ENCODE results near the gene SP110. TPM values are rescaled to one million over a fixed set of nuclear protein-coding genes. Genes with fewer than 3 reads are reported as not detected.

Gene SP110
- total and polyA plus RNA-seq, 5 donors from 2014 or later: 74.5 to 131 (median 87.9) TPM

DNA sequence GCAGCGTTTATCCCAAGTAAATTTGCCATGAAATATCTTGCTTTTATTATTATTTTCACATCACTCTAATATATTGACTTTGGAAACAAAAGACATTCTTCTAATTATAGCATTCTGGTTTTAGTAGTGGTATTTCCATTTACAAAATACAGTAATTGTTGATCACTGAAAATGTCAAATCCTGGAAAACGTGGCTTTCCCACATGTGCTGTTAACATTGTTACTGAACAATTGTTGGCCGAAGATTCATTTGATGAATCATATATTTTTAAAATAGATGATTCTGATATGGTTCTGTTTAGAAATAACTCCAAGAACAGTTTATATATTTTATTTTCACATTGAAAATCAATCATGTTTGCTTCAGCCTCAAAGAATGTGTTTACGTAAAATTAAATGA lies 38.7 kb upstream of the SP110 start:
- Mint-ChIP-seq H3K27ac (no peak overlapping the region), H3K4me1 (peaks cover 13 to 47% (median 35%) of the 10 kb centered on the region in 4 donors), H3K9me3 (peaks cover 0 to 6% (median 0%) of the 10 kb centered on the region in 7 donors), H3K4me3 (no peak overlapping the region), H3K27me3 (no peaks in the 10 kb centered on the region), H3K36me3 (peaks cover 37% of the 10 kb centered on the region)
- DNase-seq (no peak), ATAC-seq (ENCODE audit: low read depth in 2 of 2) (no peak)
- no peaks in the 10 kb centered on the region for H3K27me3 ChIP-seq (ENCODE audit: control insufficient read depth, insufficient read depth, low read length)
- H3K27ac ChIP-seq (ENCODE audit: insufficient read depth, low read length, poor library complexity, severe bottlenecking): no peak overlapping the region
- H3K9me3 ChIP-seq (ENCODE audit: control insufficient read depth in 2 of 2, low read length in 2 of 2): no peaks in the 10 kb centered on the region
- peaks cover 35% of the 10 kb centered on the region for H3K4me1 ChIP-seq (ENCODE audit: control insufficient read depth, insufficient read depth, low read length, poor library complexity, severe bottlenecking)
- peaks cover 7% of the 10 kb centered on the region for H3K36me3 ChIP-seq (ENCODE audit: control insufficient read depth, insufficient read depth, low read length)
- H3K4me3 ChIP-seq (ENCODE audit: low read depth, low read length): no peak overlapping the region

DNA sequence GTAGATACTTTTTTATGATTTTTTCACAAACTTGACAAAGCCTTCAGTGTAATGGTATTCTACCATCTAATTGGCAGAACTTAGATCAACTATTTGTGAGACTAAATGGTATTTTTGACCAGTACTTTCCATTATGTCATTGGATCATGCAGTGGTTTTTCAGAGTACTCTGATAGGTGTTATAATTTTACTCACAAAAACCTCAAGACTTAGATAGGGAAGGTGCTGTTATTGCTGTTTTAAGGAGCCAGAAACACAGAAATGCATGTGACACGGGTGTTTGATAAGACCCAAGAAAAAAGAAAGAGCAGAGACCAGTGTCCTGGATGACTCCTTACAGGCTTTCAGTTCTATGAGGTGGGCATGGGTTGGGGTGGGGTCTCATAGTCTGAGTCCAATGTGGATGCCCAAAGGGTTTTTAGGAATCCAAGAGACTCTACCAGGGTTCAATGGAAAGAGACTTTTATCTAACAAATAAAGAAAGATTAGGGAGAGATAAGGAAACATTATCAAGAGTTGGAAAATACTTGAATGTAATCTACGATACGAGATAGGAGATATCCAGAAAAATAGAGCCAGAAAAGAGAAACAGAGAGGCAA lies 37.0 kb upstream of the SP110 start:
- Histone ChIP-seq H3K27ac (ENCODE audit: insufficient read depth, low read length, poor library complexity, severe bottlenecking) (no peak overlapping the region), H3K36me3 (ENCODE audit: control insufficient read depth, insufficient read depth, low read length) (peaks cover 9% of the 10 kb centered on the region), H3K4me1 (ENCODE audit: control insufficient read depth, insufficient read depth, low read length, poor library complexity, severe bottlenecking) (peaks cover 26% of the 10 kb centered on the region), H3K9me3 (ENCODE audit: control insufficient read depth in 2 of 2, low read length in 2 of 2) (no peaks in the 10 kb centered on the region), H3K27me3 (ENCODE audit: control insufficient read depth, insufficient read depth, low read length) (no peaks in the 10 kb centered on the region), H3K4me3 (ENCODE audit: low read depth, low read length) (no peak overlapping the region)
- peak overlapping the region in 2 of 3 donors; percentile 7 to 8 for H3K27ac Mint-ChIP-seq
- no peaks in the 10 kb centered on the region for H3K27me3 Mint-ChIP-seq
- H3K4me1 Mint-ChIP-seq: peaks cover 5 to 31% (median 22%) of the 10 kb centered on the region in 4 donors
- peak overlapping the region in 1 of 4 donors; percentile 49 for H3K4me3 Mint-ChIP-seq
- peaks cover 32% of the 10 kb centered on the region for H3K36me3 Mint-ChIP-seq
- ATAC-seq (ENCODE audit: low read depth in 2 of 2) (no peak), DNase-seq (no peak)
- peaks cover 0 to 6% (median 0%) of the 10 kb centered on the region in 7 donors for H3K9me3 Mint-ChIP-seq

DNA sequence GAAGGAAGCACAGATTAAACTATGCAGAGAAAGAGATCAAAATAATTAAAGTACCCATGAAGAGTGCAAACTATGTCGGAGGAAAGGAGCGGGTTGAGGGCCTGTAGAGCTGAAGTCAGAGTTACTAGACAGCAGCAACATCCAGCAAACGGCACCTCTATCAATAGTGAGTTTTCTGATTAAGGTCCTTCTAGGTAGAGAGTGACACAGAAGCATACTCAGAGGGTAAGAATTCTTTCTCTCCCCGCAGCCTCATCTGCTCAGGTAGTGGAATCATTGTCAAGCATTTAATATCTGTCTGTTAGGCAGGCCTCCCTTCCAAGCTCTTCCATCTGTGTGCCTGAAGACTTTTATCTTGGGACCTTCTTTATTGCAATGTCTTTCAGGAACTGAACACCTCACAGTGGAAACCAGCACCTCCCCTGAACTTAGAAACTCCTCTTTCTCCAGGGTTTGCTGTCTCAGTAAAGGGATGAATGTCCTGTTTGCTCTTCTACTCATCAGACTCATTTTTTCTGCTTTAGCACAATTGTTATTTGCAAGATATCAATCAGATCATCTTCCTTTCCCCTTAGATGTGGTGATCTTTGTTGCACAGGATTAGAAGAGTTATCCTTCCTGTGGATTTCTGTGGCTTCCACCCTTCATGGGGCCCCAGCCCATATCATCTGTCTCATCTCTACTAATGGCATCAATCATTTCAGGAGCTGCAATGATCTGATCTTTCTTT lies 34.5 kb upstream of the SP110 start:
- ATAC-seq (ENCODE audit: low read depth in 2 of 2) (peak; percentile 43 to 56), DNase-seq (peak in 2 of 3 donors; percentile 33 to 54)

DNA sequence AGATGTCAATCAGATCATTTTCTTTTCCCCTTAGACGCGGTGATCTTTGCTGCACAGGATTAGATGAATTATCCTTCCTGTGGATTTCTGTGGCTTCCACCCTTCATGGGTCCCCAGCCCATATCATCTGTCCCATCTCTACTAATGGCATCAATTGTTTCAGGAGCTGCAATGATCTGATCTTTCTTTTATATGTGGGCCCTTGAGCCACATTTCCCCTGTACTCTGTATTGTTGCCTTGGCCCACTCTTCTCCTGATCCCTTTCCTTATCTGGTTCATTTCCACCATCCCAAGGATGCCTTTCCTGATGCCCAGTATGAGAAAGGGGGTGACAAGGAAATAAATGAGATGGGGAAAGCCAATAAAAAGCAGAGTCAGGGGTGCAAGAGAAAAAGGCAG lies 30.4 kb upstream of the SP110 start:
- H3K27ac ChIP-seq (ENCODE audit: insufficient read depth, low read length, poor library complexity, severe bottlenecking): no peak overlapping the region
- H3K4me1 ChIP-seq (ENCODE audit: control insufficient read depth, insufficient read depth, low read length, poor library complexity, severe bottlenecking): peaks cover 15% of the 10 kb centered on the region
- H3K9me3 ChIP-seq (ENCODE audit: control insufficient read depth in 2 of 2, low read length in 2 of 2): no peaks in the 10 kb centered on the region
- Mint-ChIP-seq H3K9me3 (no peaks in the 10 kb centered on the region), H3K4me1 (no peaks in the 10 kb centered on the region), H3K27ac (no peak overlapping the region), H3K4me3 (no peak overlapping the region), H3K36me3 (peaks cover 5% of the 10 kb centered on the region), H3K27me3 (no peaks in the 10 kb centered on the region)
- ATAC-seq (ENCODE audit: low read depth in 2 of 2) (no peak), DNase-seq (no peak)
- H3K4me3 ChIP-seq (ENCODE audit: low read depth, low read length): no peak overlapping the region
- H3K27me3 ChIP-seq (ENCODE audit: control insufficient read depth, insufficient read depth, low read length): no peaks in the 10 kb centered on the region
- H3K36me3 ChIP-seq (ENCODE audit: control insufficient read depth, insufficient read depth, low read length): peaks cover 51% of the 10 kb centered on the region

More for the DNA sequence above, 34.5 kb upstream of the SP110 start:
- Mint-ChIP-seq H3K27ac (no peak overlapping the region), H3K4me1 (peaks cover 4 to 10% (median 6%) of the 10 kb centered on the region in 4 donors), H3K4me3 (no peak overlapping the region), H3K9me3 (no peaks in the 10 kb centered on the region), H3K27me3 (no peaks in the 10 kb centered on the region), H3K36me3 (peaks cover 19% of the 10 kb centered on the region)
- Histone ChIP-seq H3K4me3 (ENCODE audit: low read depth, low read length) (peak overlapping the region; percentile 55), H3K9me3 (ENCODE audit: control insufficient read depth in 2 of 2, low read length in 2 of 2) (no peaks in the 10 kb centered on the region), H3K27ac (ENCODE audit: insufficient read depth, low read length, poor library complexity, severe bottlenecking) (peak overlapping the region; percentile 17), H3K36me3 (ENCODE audit: control insufficient read depth, insufficient read depth, low read length) (peaks cover 23% of the 10 kb centered on the region), H3K4me1 (ENCODE audit: control insufficient read depth, insufficient read depth, low read length, poor library complexity, severe bottlenecking) (peaks cover 17% of the 10 kb centered on the region), H3K27me3 (ENCODE audit: control insufficient read depth, insufficient read depth, low read length) (no peaks in the 10 kb centered on the region)

DNA sequence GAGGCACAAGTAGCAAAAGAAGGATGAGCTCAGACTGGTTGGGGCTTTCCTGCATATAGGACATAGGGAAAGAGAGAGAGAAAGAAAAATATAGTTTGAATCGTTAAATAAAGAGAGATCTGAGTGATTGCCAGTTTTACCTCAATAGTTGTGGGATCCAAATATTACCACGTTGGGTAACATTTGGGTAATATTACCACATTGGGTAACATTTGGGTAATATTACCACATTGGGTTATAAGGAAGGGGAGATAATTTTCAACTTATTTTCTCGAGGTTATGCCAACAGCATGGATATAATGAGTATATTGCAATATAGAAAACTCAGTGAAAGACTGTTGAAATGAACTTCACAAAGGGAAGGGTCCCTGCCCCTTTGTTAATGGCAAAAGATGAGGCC lies 26.4 kb upstream of the SP110 start:
- ATAC-seq (ENCODE audit: low read depth in 2 of 2) (no peak), DNase-seq (no peak)
- Histone ChIP-seq H3K9me3 (ENCODE audit: control insufficient read depth in 2 of 2, low read length in 2 of 2) (no peaks in the 10 kb centered on the region), H3K36me3 (ENCODE audit: control insufficient read depth, insufficient read depth, low read length) (peaks cover 73% of the 10 kb centered on the region), H3K4me1 (ENCODE audit: control insufficient read depth, insufficient read depth, low read length, poor library complexity, severe bottlenecking) (no peaks in the 10 kb centered on the region), H3K27me3 (ENCODE audit: control insufficient read depth, insufficient read depth, low read length) (no peaks in the 10 kb centered on the region), H3K27ac (ENCODE audit: insufficient read depth, low read length, poor library complexity, severe bottlenecking) (no peak overlapping the region), H3K4me3 (ENCODE audit: low read depth, low read length) (no peak overlapping the region)
- peaks cover 23% of the 10 kb centered on the region for H3K36me3 Mint-ChIP-seq
- peaks cover 0 to 22% (median 3%) of the 10 kb centered on the region in 4 donors for H3K4me1 Mint-ChIP-seq
- peaks cover 0 to 6% (median 0%) of the 10 kb centered on the region in 7 donors for H3K9me3 Mint-ChIP-seq
- H3K27ac Mint-ChIP-seq: no peak overlapping the region
- no peak overlapping the region for H3K4me3 Mint-ChIP-seq
- H3K27me3 Mint-ChIP-seq: no peaks in the 10 kb centered on the region

DNA sequence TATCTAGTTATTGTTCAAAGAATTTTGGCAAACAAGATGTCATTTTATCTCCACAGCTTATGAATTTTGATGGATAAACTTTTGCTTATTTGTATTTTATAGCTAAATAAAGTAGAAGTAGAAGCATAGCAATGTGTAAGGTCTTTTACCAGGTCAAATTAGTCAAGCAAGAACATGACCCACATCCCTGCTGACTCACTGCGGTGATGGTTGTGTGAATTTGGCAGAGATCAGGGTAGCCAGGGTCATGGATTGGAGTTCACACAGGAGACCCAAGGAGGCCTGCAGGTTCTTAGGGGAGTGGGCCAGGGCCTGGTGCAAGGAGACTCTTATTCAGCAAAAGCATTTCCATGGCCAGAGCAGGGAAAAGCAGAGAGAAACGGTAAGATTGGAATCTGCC lies 24.4 kb upstream of the SP110 start:
- no peak for DNase-seq
- Histone ChIP-seq H3K4me1 (ENCODE audit: control insufficient read depth, insufficient read depth, low read length, poor library complexity, severe bottlenecking) (no peaks in the 10 kb centered on the region), H3K9me3 (ENCODE audit: control insufficient read depth in 2 of 2, low read length in 2 of 2) (no peaks in the 10 kb centered on the region), H3K36me3 (ENCODE audit: control insufficient read depth, insufficient read depth, low read length) (peaks cover 79% of the 10 kb centered on the region), H3K27me3 (ENCODE audit: control insufficient read depth, insufficient read depth, low read length) (no peaks in the 10 kb centered on the region), H3K27ac (ENCODE audit: insufficient read depth, low read length, poor library complexity, severe bottlenecking) (no peak overlapping the region), H3K4me3 (ENCODE audit: low read depth, low read length) (no peak overlapping the region)
- no peak for ATAC-seq (ENCODE audit: low read depth in 2 of 2)
- Mint-ChIP-seq H3K27me3 (no peaks in the 10 kb centered on the region), H3K4me3 (no peak overlapping the region), H3K27ac (no peak overlapping the region), H3K9me3 (peaks cover 0 to 7% (median 0%) of the 10 kb centered on the region in 7 donors), H3K4me1 (peaks cover 0 to 28% (median 4%) of the 10 kb centered on the region in 4 donors), H3K36me3 (peaks cover 35% of the 10 kb centered on the region)

DNA sequence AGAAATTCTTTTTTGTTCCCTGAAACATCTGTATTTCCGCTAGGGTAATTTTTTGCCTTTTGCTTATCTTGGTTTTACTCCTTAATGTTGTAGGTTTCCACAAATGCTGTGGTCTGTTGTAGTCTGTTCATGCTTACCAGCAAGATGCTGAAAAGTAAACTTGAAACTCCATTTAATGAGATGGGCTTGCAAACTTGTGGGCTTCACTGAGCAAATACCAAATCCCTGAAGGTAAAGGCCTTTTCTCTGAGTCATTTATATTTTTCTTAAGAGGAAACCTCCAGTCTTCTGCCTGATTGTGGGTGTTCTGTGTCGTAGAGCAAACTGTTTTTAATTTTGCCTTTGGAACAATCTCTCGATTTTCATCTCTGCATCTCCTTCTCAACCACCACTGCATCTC lies 15.1 kb upstream of the SP110 start:
- peak overlapping the region in 1 of 4 donors; percentile 3 for H3K4me3 Mint-ChIP-seq
- ATAC-seq (ENCODE audit: low read depth in 2 of 2) (no peak), DNase-seq (no peak)
- Histone ChIP-seq H3K4me3 (ENCODE audit: low read depth, low read length) (no peak overlapping the region), H3K27me3 (ENCODE audit: control insufficient read depth, insufficient read depth, low read length) (no peaks in the 10 kb centered on the region), H3K9me3 (ENCODE audit: control insufficient read depth in 2 of 2, low read length in 2 of 2) (peaks cover 12 to 14% of the 10 kb centered on the region in 2 experiments), H3K27ac (ENCODE audit: insufficient read depth, low read length, poor library complexity, severe bottlenecking) (no peak overlapping the region), H3K4me1 (ENCODE audit: control insufficient read depth, insufficient read depth, low read length, poor library complexity, severe bottlenecking) (peaks cover 16% of the 10 kb centered on the region), H3K36me3 (ENCODE audit: control insufficient read depth, insufficient read depth, low read length) (peaks cover 52% of the 10 kb centered on the region)
- H3K9me3 Mint-ChIP-seq: peaks cover 3 to 16% (median 6%) of the 10 kb centered on the region in 7 donors
- peaks cover 32 to 50% (median 39%) of the 10 kb centered on the region in 4 donors for H3K4me1 Mint-ChIP-seq
- H3K27me3 Mint-ChIP-seq: no peaks in the 10 kb centered on the region
- peaks cover 68% of the 10 kb centered on the region for H3K36me3 Mint-ChIP-seq
- H3K27ac Mint-ChIP-seq: peak overlapping the region in 2 of 3 donors; percentile 9 to 82

Data from CD4-positive, CD25-positive, alpha-beta regulatory T cell (primary cell).